ENCODE measurements around the gene HLA-DOB.

GRCh38 chr6:32837651-32838113 lies 20.9 kb upstream of the HLA-DOB start:
- TF ChIP-seq, protein P1, sequence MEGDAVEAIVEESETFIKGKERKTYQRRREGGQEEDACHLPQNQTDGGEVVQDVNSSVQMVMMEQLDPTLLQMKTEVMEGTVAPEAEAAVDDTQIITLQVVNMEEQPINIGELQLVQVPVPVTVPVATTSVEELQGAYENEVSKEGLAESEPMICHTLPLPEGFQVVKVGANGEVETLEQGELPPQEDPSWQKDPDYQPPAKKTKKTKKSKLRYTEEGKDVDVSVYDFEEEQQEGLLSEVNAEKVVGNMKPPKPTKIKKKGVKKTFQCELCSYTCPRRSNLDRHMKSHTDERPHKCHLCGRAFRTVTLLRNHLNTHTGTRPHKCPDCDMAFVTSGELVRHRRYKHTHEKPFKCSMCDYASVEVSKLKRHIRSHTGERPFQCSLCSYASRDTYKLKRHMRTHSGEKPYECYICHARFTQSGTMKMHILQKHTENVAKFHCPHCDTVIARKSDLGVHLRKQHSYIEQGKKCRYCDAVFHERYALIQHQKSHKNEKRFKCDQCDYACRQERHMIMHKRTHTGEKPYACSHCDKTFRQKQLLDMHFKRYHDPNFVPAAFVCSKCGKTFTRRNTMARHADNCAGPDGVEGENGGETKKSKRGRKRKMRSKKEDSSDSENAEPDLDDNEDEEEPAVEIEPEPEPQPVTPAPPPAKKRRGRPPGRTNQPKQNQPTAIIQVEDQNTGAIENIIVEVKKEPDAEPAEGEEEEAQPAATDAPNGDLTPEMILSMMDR (IDR thresholded peaks at IDR 0.05) = no peak
- peak in 1 of 2 donors; percentile 5 for TF ChIP-seq POLR2A (IDR thresholded peaks at IDR 0.05)

Data from uterus (tissue), 2 donors.